GM18502 (cell line): ENCODE measurements around the gene MMP7.
A peak's percentile ranks its signal among the peaks of the same experiment; 100 is the strongest.
"Not testable (repeated sequence)": the region's sequence is repeated elsewhere in the genome, so short reads cannot be mapped to it uniquely, and the experiment has no call there.

ENCODE experiments used
- ATAC-seq: cut with Tn5 transposase; IDR thresholded peaks from one replicate; pipeline ENCODE4 v1.9.1; 2021; ENCODE audit warnings: mild to moderate bottlenecking; ENCODE audit not compliant: unreplicated experiment, poor library complexity

MMP7 gene

GRCh38 chr11:102544594-102544993, 14.0 kb upstream of the MMP7 start:
- no peak for ATAC-seq

GRCh38 chr11:102539567-102539966, 9.0 kb upstream of the MMP7 start:
- ATAC-seq: no peak

GRCh38 chr11:102538932-102539331, 8.4 kb upstream of the MMP7 start:
- no peak for ATAC-seq

GRCh38 chr11:102534261-102534872, 3.8 kb upstream of the MMP7 start:
- no peak for ATAC-seq

- ATAC-seq: no peak
These were observed 1.9 kb downstream of the MMP7 start for GRCh38 chr11:102528618-102529017.

GRCh38 chr11:102527684-102528083, 2.9 kb downstream of the MMP7 start:
- no peak for ATAC-seq

- no peak for ATAC-seq
These were observed 3.5 kb downstream of the MMP7 start for GRCh38 chr11:102527041-102527440.

- no peak for ATAC-seq
These were observed 6.7 kb downstream of the MMP7 start for GRCh38 chr11:102523887-102524286.

GRCh38 chr11:102523189-102523570, 7.4 kb downstream of the MMP7 start:
- ATAC-seq: no peak

GRCh38 chr11:102522312-102523188, 8.0 kb downstream of the MMP7 start:
- peak; percentile 76 for ATAC-seq

GRCh38 chr11:102521121-102521520, 9.4 kb downstream of the MMP7 start:
- ATAC-seq: no peak

- no peak for ATAC-seq
These were observed 10.0 kb downstream of the MMP7 start for GRCh38 chr11:102520514-102520913.

- ATAC-seq: no peak
These were observed 12.1 kb downstream of the MMP7 start for GRCh38 chr11:102518296-102519094.

GRCh38 chr11:102517670-102518069, 12.9 kb downstream of the MMP7 start:
- ATAC-seq: no peak

GRCh38 chr11:102516179-102516578, 14.4 kb downstream of the MMP7 start:
- ATAC-seq: no peak

- no peak for ATAC-seq
These were observed 16.7 kb downstream of the MMP7 start for GRCh38 chr11:102513869-102514268.

GRCh38 chr11:102510439-102511135, 20.0 kb downstream of the MMP7 start:
- ATAC-seq: no peak

GRCh38 chr11:102502831-102503230, 27.7 kb downstream of the MMP7 start:
- ATAC-seq: not testable (repeated sequence)

GRCh38 chr11:102500829-102501228, 29.7 kb downstream of the MMP7 start:
- no peak for ATAC-seq

GRCh38 chr11:102499931-102500330, 30.6 kb downstream of the MMP7 start:
- ATAC-seq: no peak
